Activated CD4-positive, alpha-beta memory T cell treated with anti-CD3 and anti-CD28 coated beads for 36 hours (primary cell): ENCODE results near the gene PI4KA. TPM values are rescaled to one million over a fixed set of nuclear protein-coding genes. Genes with fewer than 3 reads are reported as not detected.
"Not testable (repeated sequence)": the region's sequence is repeated elsewhere in the genome, so short reads cannot be mapped to it uniquely, and the experiment has no call there.

ENCODE experiments used
- CTCF ChIA-PET: fragments of 350-600 bp; sonication (Branson Sonifier 250); formaldehyde crosslinking; loops from one replicate; lab custom pipeline; 2021; ENCODE audit warnings: antibody characterized with exemption, inconsistent platforms; lab: Charles Lee
- POLR2A ChIA-PET: fragments of 350-600 bp; sonication (Branson Sonifier 250); formaldehyde crosslinking; loops from one replicate; lab custom pipeline; 2021; ENCODE audit warnings: antibody characterized with exemption; lab: Charles Lee
- DNase-seq: peaks from one replicate; pipeline ENCODE4 v3.0.0-alpha.2; 2020
- H3K27ac Mint-ChIP-seq: one replicate; pipeline ENCODE4 v1.8.0; 2021; ENCODE audit warnings: mixed read lengths
- H3K27me3 Mint-ChIP-seq: one replicate; pipeline ENCODE4 v1.8.0; 2021; ENCODE audit warnings: mixed read lengths
- H3K36me3 Mint-ChIP-seq: one replicate; pipeline ENCODE4 v1.8.0; 2021; ENCODE audit warnings: mixed read lengths
- H3K4me1 Mint-ChIP-seq: one replicate; pipeline ENCODE4 v1.8.0; 2021; ENCODE audit warnings: low read depth, mixed read lengths
- H3K4me3 Mint-ChIP-seq: one replicate; pipeline ENCODE4 v1.8.0; 2021; ENCODE audit warnings: mild to moderate bottlenecking, mixed read lengths
- H3K9me3 Mint-ChIP-seq: one replicate; pipeline ENCODE4 v1.8.0; 2021; ENCODE audit warnings: mixed read lengths
- intact Hi-C: fragments of 100-400 bp; cut with micrococcal nuclease; formaldehyde crosslinking; loops from one replicate; pipeline ENCODE4 v1.15.1; 2023
- total RNA-seq, 2 experiments: library from RNA; stranded (reverse); gene quantifications; one replicate each; pipeline ENCODE4 v1.2.3, GENCODE V29; 2021

Gene PI4KA
- total RNA-seq, 2 experiments from 2014 or later = 57.9 to 58.9 TPM

DNA sequence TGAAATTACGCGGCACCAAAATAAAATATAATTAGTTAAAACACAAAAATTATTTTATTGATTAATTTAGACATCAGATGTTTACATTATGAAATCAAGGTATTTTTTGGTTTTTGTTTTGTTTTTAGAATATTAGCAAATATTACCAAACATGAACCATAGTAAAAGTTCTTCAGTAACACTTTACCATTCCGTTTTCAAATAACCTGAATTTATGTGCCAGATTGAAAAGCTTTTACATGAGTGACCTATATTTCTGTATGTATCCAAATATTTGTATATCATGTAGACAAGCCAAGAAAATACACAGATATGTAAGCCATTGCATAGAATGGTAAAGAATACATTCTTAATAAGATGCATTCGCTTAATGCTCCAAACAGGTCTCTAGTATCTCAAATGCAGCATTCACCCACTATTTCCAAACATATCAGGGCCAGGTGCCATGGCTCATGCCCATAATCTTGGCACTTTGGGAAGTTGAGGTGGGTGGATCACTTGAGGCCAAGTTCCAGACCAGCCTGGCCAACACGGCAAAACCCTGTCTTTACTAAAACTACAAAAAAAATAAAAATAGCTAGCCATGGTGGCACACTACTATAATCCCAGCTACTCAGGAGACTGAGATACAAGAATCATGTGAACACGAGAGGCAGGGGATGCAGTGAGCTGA is 187.1 kb downstream of the PI4KA start:
- no peak overlapping the region for H3K27ac Mint-ChIP-seq
- H3K36me3 Mint-ChIP-seq = no peaks in the 10 kb centered on the region
- POLR2A ChIA-PET = no interaction called here
- CTCF ChIA-PET = interaction anchor here (0.9 to 1.0 kb wide), 2 partner anchors 9 to 254 kb away, joined by 3 to 4 read pairs; no protein-coding TSS in a partner anchor
- no peaks in the 10 kb centered on the region for H3K9me3 Mint-ChIP-seq
- no peak overlapping the region for H3K4me3 Mint-ChIP-seq
- peaks cover 2% of the 10 kb centered on the region for H3K4me1 Mint-ChIP-seq
- no peak for DNase-seq
- peaks cover 23% of the 10 kb centered on the region for H3K27me3 Mint-ChIP-seq
- intact Hi-C loops = loop anchor here (10.0 kb wide), 1 partner anchor 47 kb away; no protein-coding TSS in a partner anchor

- H3K27ac Mint-ChIP-seq, POLR2A ChIA-PET, H3K9me3 Mint-ChIP-seq, H3K36me3 Mint-ChIP-seq, H3K4me3 Mint-ChIP-seq, H3K4me1 Mint-ChIP-seq, DNase-seq: not testable (repeated sequence)
- intact Hi-C loops = loop anchor here (10.0 kb wide), 1 partner anchor 46 kb away; no protein-coding TSS in a partner anchor
- peaks cover 18% of the 10 kb centered on the region for H3K27me3 Mint-ChIP-seq
- CTCF ChIA-PET = interaction anchor here (0.9 kb wide), 1 partner anchor 253 kb away, joined by 4 read pairs; no protein-coding TSS in a partner anchor
Measured at GRCh38 chr22:20670457-20671261, 188.0 kb downstream of the PI4KA start.

- CTCF ChIA-PET, H3K4me1 Mint-ChIP-seq, H3K4me3 Mint-ChIP-seq, H3K9me3 Mint-ChIP-seq, POLR2A ChIA-PET, H3K27ac Mint-ChIP-seq, DNase-seq, H3K36me3 Mint-ChIP-seq: not testable (repeated sequence)
- peaks cover 14% of the 10 kb centered on the region for H3K27me3 Mint-ChIP-seq
- intact Hi-C loops = loop anchor here (10.0 kb wide), 1 partner anchor 45 kb away; no protein-coding TSS in a partner anchor
Measured at GRCh38 chr22:20669884-20670283, 188.7 kb downstream of the PI4KA start.

- H3K36me3 Mint-ChIP-seq, H3K4me1 Mint-ChIP-seq, DNase-seq, POLR2A ChIA-PET, H3K9me3 Mint-ChIP-seq, intact Hi-C loops, H3K4me3 Mint-ChIP-seq, H3K27ac Mint-ChIP-seq, CTCF ChIA-PET: not testable (repeated sequence)
- H3K27me3 Mint-ChIP-seq = peaks cover 14% of the 10 kb centered on the region
Measured at GRCh38 chr22:20669471-20669870, 189.1 kb downstream of the PI4KA start.

- H3K27me3 Mint-ChIP-seq = peaks cover 10% of the 10 kb centered on the region
- POLR2A ChIA-PET, H3K4me3 Mint-ChIP-seq, intact Hi-C loops, DNase-seq, H3K9me3 Mint-ChIP-seq, H3K4me1 Mint-ChIP-seq, CTCF ChIA-PET, H3K36me3 Mint-ChIP-seq, H3K27ac Mint-ChIP-seq: not testable (repeated sequence)
Measured at GRCh38 chr22:20668769-20669168, 189.8 kb downstream of the PI4KA start.

- DNase-seq, H3K4me3 Mint-ChIP-seq, H3K27ac Mint-ChIP-seq, H3K36me3 Mint-ChIP-seq, H3K4me1 Mint-ChIP-seq, POLR2A ChIA-PET, CTCF ChIA-PET, intact Hi-C loops, H3K9me3 Mint-ChIP-seq: not testable (repeated sequence)
- H3K27me3 Mint-ChIP-seq = peaks cover 10% of the 10 kb centered on the region
Measured at GRCh38 chr22:20668226-20668625, 190.4 kb downstream of the PI4KA start.

DNA sequence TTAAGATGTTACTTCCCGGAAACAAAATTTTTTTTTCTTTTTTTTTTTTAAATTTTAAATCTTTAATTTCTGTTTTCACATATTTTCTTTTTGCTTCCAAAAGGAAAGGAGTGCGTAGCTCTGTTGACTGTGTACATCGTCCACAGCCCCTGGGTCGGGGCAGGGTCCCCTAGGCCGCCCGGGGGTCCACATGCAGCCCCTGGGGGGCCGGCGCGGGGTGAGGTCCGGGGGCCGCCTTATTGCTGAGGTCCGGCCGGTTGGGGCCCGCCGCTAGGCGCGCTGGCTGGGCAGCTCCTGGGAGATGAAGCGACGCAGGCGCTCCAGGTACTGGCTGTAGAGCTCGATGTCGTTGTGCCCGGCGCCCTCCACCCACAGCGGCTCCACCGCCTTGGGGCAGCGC is 191.1 kb downstream of the PI4KA start:
- POLR2A ChIA-PET, DNase-seq, H3K4me1 Mint-ChIP-seq, H3K27ac Mint-ChIP-seq, H3K4me3 Mint-ChIP-seq, H3K9me3 Mint-ChIP-seq, intact Hi-C loops, H3K36me3 Mint-ChIP-seq: not testable (repeated sequence)
- CTCF ChIA-PET = interaction anchor here (0.7 kb wide), 1 partner anchor 194 kb away, joined by 3 read pairs; no protein-coding TSS in a partner anchor
- peaks cover 10% of the 10 kb centered on the region for H3K27me3 Mint-ChIP-seq

- POLR2A ChIA-PET = no interaction called here
- peaks cover 13% of the 10 kb centered on the region for H3K27me3 Mint-ChIP-seq
- peaks cover 7% of the 10 kb centered on the region for H3K9me3 Mint-ChIP-seq
- CTCF ChIA-PET = interaction anchor here (0.6 kb wide), 1 partner anchor 172 kb away, joined by 3 read pairs; no protein-coding TSS in a partner anchor
- H3K27ac Mint-ChIP-seq = no peak overlapping the region
- H3K4me1 Mint-ChIP-seq = peaks cover 2% of the 10 kb centered on the region
- peaks cover 3% of the 10 kb centered on the region for H3K36me3 Mint-ChIP-seq
- intact Hi-C loops = no loop called here
- DNase-seq = no peak
- H3K4me3 Mint-ChIP-seq = no peak overlapping the region
Measured at GRCh38 chr22:20666560-20666959, 192.1 kb downstream of the PI4KA start.

- Mint-ChIP-seq H3K4me1 (no peaks in the 10 kb centered on the region), H3K9me3 (peaks cover 7% of the 10 kb centered on the region), H3K27ac (no peak overlapping the region), H3K4me3 (no peak overlapping the region), H3K36me3 (peaks cover 3% of the 10 kb centered on the region), H3K27me3 (peaks cover 16% of the 10 kb centered on the region)
- DNase-seq = no peak
- ChIA-PET POLR2A (no interaction called here), CTCF (no interaction called here)
- intact Hi-C loops = no loop called here
Measured at GRCh38 chr22:20664594-20664959, 194.0 kb downstream of the PI4KA start.

DNA sequence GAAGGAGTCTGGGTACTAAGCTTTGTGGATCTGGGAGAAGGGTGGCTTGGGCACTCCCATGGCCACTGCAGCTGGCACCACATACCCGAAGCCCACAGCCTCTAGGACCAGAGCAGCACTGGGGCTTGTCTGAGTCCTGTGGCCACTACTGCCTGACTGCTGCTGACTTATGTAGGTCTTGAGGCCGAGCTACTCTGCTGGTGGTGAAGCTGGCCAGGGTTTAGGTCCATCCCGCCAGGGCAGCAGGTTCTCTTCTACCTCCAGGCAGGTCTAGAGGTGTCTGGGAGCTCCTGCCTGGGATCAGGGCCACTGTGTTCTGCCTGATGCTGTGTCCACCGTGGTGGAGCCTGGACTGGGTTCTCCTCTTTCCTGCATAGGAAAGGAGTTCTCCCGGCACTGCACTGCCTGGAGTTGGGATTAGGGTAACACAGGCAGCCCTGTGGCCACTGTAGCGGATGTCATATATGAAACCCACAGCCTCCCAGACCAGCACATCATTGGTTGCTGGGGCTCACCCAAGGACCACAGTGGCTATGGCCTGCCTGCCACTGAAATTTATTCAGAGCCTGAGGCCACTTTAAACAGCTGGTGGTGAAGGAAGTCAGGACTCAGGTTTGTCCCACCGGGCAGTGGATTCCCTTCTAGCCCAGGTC is 194.5 kb downstream of the PI4KA start:
- peaks cover 7% of the 10 kb centered on the region for H3K9me3 Mint-ChIP-seq
- intact Hi-C loops = no loop called here
- H3K27me3 Mint-ChIP-seq = peaks cover 19% of the 10 kb centered on the region
- no peaks in the 10 kb centered on the region for H3K4me1 Mint-ChIP-seq
- ChIA-PET POLR2A (no interaction called here), CTCF (no interaction called here)
- H3K36me3 Mint-ChIP-seq = peaks cover 3% of the 10 kb centered on the region
- no peak overlapping the region for H3K4me3 Mint-ChIP-seq
- no peak overlapping the region for H3K27ac Mint-ChIP-seq
- no peak for DNase-seq

DNA sequence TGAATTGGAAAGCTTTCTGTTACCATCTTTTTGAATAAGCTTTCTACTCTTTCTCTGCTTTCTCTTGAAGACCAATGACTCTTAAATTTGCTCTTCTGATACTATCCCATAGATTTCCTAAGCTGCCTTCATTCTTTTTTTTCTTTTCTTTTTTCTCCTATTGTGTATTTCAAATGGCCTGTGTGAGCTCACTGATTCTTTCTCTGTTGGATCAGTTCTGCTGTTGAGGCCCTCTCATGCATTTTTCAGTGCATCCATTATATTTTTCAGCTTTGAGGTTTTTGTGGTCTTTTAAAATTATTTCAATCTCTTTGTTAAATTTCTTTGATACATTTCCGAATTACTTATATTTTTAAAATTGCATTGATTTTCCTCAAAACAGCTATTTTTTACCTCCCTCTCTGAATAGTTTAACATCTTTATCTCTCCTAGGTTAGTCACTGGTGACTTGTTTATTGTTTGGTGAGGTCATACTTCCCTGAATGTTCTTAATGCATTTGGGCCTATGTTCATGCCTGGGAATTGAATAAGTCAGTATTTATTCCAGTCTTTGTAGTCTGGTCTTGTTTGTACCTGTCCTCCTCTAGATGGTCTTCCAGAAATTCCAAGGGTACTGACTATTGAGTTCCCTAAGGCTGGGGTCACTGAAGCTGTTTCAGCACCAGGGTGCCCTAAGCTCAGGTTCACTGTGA is 195.3 kb downstream of the PI4KA start:
- CTCF ChIA-PET = interaction anchor here (0.8 kb wide), 1 partner anchor 9 kb away, joined by 3 read pairs; no protein-coding TSS in a partner anchor
- POLR2A ChIA-PET = no interaction called here
- intact Hi-C loops = no loop called here
- Mint-ChIP-seq H3K27me3 (peaks cover 23% of the 10 kb centered on the region), H3K36me3 (peaks cover 3% of the 10 kb centered on the region), H3K27ac (no peak overlapping the region), H3K9me3 (peaks cover 7% of the 10 kb centered on the region), H3K4me3 (no peak overlapping the region), H3K4me1 (no peaks in the 10 kb centered on the region)
- no peak for DNase-seq
